ENCODE results near the gene TEAD4. TPM values are rescaled to one million over a fixed set of nuclear protein-coding genes. Genes with fewer than 3 reads are reported as not detected.

Gene TEAD4
- total RNA-seq, 1 donor from 2014 or later: 26.0 TPM

DNA sequence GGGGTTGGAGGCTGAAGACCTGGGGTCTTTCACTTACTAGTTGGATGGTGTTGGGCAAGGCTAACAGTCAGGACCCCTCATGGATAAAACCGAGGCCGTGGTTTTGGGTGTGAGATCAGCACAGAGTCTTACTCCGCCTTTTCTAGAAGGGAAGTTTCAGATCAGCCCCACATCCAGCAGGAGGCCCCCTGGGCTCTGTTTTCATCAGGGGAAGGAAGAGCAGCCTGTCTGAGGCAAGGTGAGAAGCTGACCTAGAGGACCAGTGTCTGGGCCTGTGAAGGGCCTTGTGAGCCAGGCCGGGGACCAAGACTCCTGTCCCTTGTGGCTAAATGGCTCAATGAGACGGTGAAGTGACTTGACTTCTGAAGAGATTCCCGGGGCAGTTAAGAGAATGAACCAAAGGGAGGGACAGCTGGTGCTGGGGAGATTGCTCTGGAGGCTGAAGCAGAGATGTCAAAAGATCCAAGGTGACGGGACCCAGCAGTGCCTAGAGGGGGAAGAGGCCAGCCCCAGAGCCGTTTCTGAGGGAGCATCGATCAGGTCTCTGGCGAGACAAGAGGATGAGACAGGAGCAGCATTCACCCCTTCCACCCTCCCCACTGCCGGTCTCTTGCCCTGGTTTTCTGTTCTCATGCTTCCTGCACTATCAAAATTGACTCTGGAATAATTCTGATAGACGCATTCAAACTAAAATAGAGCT, 77.9 kb downstream of the TEAD4 start:
- Mint-ChIP-seq H3K27me3 (ENCODE audit: low read depth) (no peaks in the 10 kb centered on the region), H3K4me3 (ENCODE audit: unreplicated experiment) (no peak overlapping the region), H3K27ac (ENCODE audit: unreplicated experiment) (peak overlapping the region; percentile 22), H3K9me3 (ENCODE audit: low read depth) (no peaks in the 10 kb centered on the region), H3K4me1 (ENCODE audit: low read depth) (peaks cover 18% of the 10 kb centered on the region), H3K36me3 (ENCODE audit: low read depth) (peaks cover 19% of the 10 kb centered on the region)
- TF ChIP-seq, protein P1, sequence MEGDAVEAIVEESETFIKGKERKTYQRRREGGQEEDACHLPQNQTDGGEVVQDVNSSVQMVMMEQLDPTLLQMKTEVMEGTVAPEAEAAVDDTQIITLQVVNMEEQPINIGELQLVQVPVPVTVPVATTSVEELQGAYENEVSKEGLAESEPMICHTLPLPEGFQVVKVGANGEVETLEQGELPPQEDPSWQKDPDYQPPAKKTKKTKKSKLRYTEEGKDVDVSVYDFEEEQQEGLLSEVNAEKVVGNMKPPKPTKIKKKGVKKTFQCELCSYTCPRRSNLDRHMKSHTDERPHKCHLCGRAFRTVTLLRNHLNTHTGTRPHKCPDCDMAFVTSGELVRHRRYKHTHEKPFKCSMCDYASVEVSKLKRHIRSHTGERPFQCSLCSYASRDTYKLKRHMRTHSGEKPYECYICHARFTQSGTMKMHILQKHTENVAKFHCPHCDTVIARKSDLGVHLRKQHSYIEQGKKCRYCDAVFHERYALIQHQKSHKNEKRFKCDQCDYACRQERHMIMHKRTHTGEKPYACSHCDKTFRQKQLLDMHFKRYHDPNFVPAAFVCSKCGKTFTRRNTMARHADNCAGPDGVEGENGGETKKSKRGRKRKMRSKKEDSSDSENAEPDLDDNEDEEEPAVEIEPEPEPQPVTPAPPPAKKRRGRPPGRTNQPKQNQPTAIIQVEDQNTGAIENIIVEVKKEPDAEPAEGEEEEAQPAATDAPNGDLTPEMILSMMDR (IDR thresholded peaks at IDR 0.05): no peak
- no peak for DNase-seq (ENCODE audit: low spot score)

DNA sequence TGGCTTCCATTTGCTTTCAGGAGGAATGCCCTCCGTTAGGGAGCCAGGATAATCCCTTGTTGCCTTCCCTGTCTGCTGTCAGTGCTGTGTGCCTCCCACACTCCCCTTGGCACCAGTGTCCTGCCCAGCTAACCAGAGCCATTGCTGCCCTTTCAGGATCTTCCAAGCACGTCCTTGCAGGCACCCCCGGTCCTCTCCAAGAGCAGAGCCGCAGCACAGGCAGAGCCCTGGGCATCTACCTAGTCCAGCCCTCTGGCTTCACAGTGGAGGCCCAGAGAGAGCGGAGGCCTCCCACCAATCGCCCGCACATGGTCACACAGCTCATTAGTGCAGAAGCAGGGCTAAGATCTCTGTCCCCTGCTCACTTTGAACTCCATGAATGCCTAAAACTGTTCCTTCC, 79.0 kb downstream of the TEAD4 start:
- Mint-ChIP-seq H3K9me3 (ENCODE audit: low read depth) (no peaks in the 10 kb centered on the region), H3K27me3 (ENCODE audit: low read depth) (no peaks in the 10 kb centered on the region), H3K36me3 (ENCODE audit: low read depth) (peaks cover 23% of the 10 kb centered on the region), H3K4me1 (ENCODE audit: low read depth) (peaks cover 18% of the 10 kb centered on the region), H3K27ac (ENCODE audit: unreplicated experiment) (no peak overlapping the region), H3K4me3 (ENCODE audit: unreplicated experiment) (no peak overlapping the region)
- DNase-seq (ENCODE audit: low spot score): no peak
- TF ChIP-seq, protein P1 (IDR thresholded peaks at IDR 0.05): no peak

DNA sequence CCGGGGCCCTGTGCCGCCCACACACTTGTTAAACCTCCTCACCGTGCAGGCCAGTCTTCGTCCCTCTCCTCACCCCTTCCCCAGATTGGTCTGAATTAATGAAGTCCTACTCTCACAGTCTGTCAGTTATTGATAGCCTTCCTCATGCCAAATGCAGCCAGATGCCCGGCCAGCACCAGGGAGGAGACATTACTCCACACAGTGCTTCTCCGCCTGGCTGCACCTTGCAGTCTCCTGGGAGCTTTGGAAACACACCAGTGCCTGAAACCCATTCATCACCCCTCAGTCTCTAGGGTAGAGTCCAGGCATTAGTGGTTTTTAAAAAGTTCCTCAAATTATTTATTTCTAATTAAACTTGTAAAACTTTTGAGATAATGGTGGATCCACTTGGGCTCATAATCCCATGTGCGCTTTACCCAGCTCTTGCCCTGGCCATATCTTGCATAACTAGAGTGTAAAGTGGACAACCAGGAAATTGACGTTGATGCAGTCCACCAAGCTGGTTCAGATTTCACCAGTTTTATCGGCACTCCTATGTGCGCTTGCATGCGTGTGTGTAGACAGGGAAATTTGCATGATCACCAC, 79.8 kb downstream of the TEAD4 start:
- Mint-ChIP-seq H3K27ac (ENCODE audit: unreplicated experiment) (no peak overlapping the region), H3K4me3 (ENCODE audit: unreplicated experiment) (no peak overlapping the region), H3K4me1 (ENCODE audit: low read depth) (peaks cover 12% of the 10 kb centered on the region), H3K9me3 (ENCODE audit: low read depth) (no peaks in the 10 kb centered on the region), H3K27me3 (ENCODE audit: low read depth) (no peaks in the 10 kb centered on the region), H3K36me3 (ENCODE audit: low read depth) (peaks cover 29% of the 10 kb centered on the region)
- TF ChIP-seq, protein P1 (IDR thresholded peaks at IDR 0.05): no peak
- no peak for DNase-seq (ENCODE audit: low spot score)

DNA sequence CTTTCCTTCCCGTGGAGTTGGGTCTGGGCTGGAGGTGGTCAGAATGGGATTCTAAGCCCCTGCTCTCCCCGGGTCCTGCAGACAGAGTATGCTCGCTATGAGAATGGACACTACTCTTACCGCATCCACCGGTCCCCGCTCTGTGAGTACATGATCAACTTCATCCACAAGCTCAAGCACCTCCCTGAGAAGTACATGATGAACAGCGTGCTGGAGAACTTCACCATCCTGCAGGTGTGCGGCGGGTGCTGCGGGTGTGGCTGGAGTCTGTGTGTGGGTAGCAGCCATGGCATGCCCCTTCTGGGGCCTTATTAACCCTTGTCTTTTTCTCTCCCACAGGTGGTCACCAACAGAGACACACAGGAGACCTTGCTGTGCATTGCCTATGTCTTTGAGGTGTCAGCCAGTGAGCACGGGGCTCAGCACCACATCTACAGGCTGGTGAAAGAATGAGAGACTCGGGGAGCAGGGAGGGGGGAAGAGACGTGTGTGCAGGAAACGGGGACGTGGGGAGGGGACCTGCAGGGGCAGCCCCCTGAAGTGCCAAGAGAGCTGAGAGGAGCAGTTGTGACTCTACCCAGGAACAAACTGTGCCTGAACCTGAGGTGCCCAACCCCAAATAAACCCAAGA, 80.9 kb downstream of the TEAD4 start:
- no peak overlapping the region for H3K4me3 Mint-ChIP-seq (ENCODE audit: unreplicated experiment)
- no peaks in the 10 kb centered on the region for H3K9me3 Mint-ChIP-seq (ENCODE audit: low read depth)
- peaks cover 6% of the 10 kb centered on the region for H3K4me1 Mint-ChIP-seq (ENCODE audit: low read depth)
- H3K36me3 Mint-ChIP-seq (ENCODE audit: low read depth): peaks cover 30% of the 10 kb centered on the region
- H3K27ac Mint-ChIP-seq (ENCODE audit: unreplicated experiment): peak overlapping the region; percentile 41
- no peak for DNase-seq (ENCODE audit: low spot score)
- no peaks in the 10 kb centered on the region for H3K27me3 Mint-ChIP-seq (ENCODE audit: low read depth)
- TF ChIP-seq, protein P1 (IDR thresholded peaks at IDR 0.05): no peak

DNA sequence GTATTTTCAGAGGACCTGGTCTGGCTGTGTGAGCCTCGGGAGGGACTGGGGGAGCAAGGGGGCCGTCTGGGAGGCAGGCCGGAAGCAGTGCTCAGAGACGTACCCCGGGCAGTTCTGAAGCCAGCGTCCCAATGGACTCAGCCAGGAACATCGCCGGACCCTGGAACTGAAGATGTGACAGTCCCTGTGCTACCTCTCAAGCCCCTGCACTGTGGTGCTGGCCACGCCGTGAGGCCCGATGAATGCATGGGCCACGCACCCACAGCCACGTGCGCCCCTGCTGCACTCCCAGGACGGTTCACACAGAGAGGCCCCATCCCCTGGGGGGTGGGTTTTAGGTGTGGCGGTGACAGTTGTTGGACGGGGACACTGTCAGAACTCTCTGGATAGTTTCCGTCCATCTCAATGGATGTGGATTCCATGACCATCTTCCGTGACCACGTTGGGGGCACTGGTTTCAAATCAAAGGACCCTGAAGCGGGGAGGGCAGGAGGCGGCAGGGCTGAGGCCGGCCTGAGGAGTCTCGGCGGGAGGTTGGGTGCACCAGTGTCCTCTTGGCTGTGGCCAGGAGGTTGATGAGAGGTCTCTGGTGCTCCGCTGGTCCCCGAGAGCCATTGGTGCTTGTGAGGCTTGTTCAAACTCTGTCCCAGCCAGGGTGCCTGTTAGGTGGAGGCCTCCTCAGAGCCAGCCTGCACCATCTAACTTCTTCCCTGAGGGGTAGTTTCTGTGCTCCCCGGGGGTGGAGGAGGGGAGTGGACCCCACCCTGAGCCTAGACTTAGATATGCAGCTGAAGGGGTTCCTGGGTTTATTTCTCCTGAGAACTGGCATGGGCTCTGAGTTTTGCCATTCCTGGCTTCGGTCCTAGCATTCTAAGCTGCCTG, 81.7 kb downstream of the TEAD4 start:
- Mint-ChIP-seq H3K4me1 (ENCODE audit: low read depth) (peaks cover 3% of the 10 kb centered on the region), H3K27me3 (ENCODE audit: low read depth) (no peaks in the 10 kb centered on the region), H3K27ac (ENCODE audit: unreplicated experiment) (no peak overlapping the region), H3K9me3 (ENCODE audit: low read depth) (no peaks in the 10 kb centered on the region), H3K4me3 (ENCODE audit: unreplicated experiment) (no peak overlapping the region), H3K36me3 (ENCODE audit: low read depth) (peaks cover 30% of the 10 kb centered on the region)
- no peak for DNase-seq (ENCODE audit: low spot score)
- TF ChIP-seq, protein P1 (IDR thresholded peaks at IDR 0.05): no peak

All from chondrocyte (in vitro differentiated cells).